ENCODE measurements around the gene SEC14L6. TPM values are rescaled to one million over a fixed set of nuclear protein-coding genes. Genes with fewer than 3 reads are reported as not detected.
"Not testable (repeated sequence)": the region's sequence is repeated elsewhere in the genome, so short reads cannot be mapped to it uniquely, and the experiment has no call there.

SEC14L6 gene
- total RNA-seq, 2 experiments from 2014 or later = not detected

DNA sequence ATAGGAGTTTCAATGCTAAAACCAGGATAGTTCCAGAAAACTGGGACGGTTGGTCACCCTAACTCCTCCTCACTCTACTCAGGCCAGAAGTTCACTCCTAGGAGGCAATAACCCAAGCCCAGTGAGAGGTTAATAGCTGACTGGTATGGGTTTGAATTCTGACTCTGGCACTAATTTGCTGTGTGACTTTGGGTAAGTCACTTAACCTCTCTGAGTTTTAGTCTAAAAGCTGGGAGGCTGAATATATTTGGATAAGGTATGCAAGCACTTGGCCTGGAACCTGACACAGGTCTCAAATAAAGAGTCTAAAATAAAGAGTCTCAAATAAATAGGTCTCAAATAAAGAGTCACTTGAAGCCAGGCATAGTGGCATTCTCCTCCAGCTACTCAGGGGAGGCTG, 6.2 kb upstream of the SEC14L6 start:
- H3K4me2 ChIP-seq (ENCODE audit: low read length) = no peak overlapping the region
- DNase-seq (ENCODE audit: low spot score) = no peak
- H2AFZ ChIP-seq (ENCODE audit: low read length) = no peak overlapping the region
- CTCF ChIA-PET (ENCODE audit: unreplicated experiment) = no interaction called here
- H4K20me1 ChIP-seq (ENCODE audit: insufficient read depth, low read length) = no peaks in the 10 kb centered on the region
- H3K79me2 ChIP-seq (ENCODE audit: insufficient read depth, low read depth, low read length) = no peaks in the 10 kb centered on the region
- no peaks in the 10 kb centered on the region for H3K9me2 ChIP-seq (ENCODE audit: insufficient read depth, low read length)
- no peak overlapping the region for H3K4me3 ChIP-seq (ENCODE audit: low read depth, low read length, poor library complexity, severe bottlenecking)
- H3K4me1 ChIP-seq (ENCODE audit: insufficient read depth, low read length, poor library complexity, severe bottlenecking) = no peaks in the 10 kb centered on the region
- POLR2A ChIA-PET = no interaction called here
- no peaks in the 10 kb centered on the region for H3K9me3 ChIP-seq (ENCODE audit: low read length)
- H3K27ac ChIP-seq (ENCODE audit: low read depth, low read length, poor library complexity, severe bottlenecking) = no peak overlapping the region
- no peak for TF ChIP-seq EZH2phosphoT487 (IDR thresholded peaks at IDR 0.05; ENCODE audit: borderline replicate concordance, low read depth, low read length)
- TF ChIP-seq, protein P1, sequence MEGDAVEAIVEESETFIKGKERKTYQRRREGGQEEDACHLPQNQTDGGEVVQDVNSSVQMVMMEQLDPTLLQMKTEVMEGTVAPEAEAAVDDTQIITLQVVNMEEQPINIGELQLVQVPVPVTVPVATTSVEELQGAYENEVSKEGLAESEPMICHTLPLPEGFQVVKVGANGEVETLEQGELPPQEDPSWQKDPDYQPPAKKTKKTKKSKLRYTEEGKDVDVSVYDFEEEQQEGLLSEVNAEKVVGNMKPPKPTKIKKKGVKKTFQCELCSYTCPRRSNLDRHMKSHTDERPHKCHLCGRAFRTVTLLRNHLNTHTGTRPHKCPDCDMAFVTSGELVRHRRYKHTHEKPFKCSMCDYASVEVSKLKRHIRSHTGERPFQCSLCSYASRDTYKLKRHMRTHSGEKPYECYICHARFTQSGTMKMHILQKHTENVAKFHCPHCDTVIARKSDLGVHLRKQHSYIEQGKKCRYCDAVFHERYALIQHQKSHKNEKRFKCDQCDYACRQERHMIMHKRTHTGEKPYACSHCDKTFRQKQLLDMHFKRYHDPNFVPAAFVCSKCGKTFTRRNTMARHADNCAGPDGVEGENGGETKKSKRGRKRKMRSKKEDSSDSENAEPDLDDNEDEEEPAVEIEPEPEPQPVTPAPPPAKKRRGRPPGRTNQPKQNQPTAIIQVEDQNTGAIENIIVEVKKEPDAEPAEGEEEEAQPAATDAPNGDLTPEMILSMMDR (conservative IDR thresholded peaks at IDR 0.05; ENCODE audit: low read length) = no peak
- intact Hi-C loops (cut with micrococcal nuclease; ENCODE audit: unreplicated experiment) = no loop called here
- BruUV-seq (replicated peaks) = no TSS peak
- H3K36me3 ChIP-seq (ENCODE audit: insufficient read depth, low read length) = no peaks in the 10 kb centered on the region

DNA sequence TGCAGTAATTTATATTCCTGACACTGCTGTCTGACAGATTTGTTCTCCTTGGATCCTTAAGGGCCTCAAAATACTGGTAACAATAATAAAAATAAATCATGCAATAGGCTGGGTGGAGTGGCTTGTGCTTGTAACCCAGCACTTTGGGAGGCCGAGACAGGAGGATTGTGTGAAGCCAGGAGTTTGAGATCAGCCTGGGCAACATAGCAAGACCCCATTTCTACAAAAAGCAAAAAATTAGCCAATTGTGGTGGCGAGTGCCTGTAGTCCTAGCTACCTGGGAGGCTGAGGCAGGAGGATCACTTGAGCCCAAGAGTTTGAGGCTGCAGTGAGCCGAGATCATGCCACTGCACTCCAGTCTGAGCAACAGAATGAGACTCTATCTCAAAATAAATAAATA, 5.3 kb upstream of the SEC14L6 start:
- H3K4me2 ChIP-seq (ENCODE audit: low read length); BruUV-seq (replicated peaks); CTCF ChIA-PET (ENCODE audit: unreplicated experiment): not testable (repeated sequence)

GRCh38 chr22:30547188-30547587, 647 bp upstream of the SEC14L6 start:
- TF ChIP-seq, protein P1 (conservative IDR thresholded peaks at IDR 0.05; ENCODE audit: low read length) = no peak
- TF ChIP-seq EZH2phosphoT487 (IDR thresholded peaks at IDR 0.05; ENCODE audit: borderline replicate concordance, low read depth, low read length) = no peak
- Histone ChIP-seq H3K4me2 (ENCODE audit: low read length) (no peak overlapping the region), H3K4me1 (ENCODE audit: insufficient read depth, low read length, poor library complexity, severe bottlenecking) (no peaks in the 10 kb centered on the region), H3K36me3 (ENCODE audit: insufficient read depth, low read length) (no peaks in the 10 kb centered on the region), H3K27ac (ENCODE audit: low read depth, low read length, poor library complexity, severe bottlenecking) (no peak overlapping the region), H3K9me2 (ENCODE audit: insufficient read depth, low read length) (no peaks in the 10 kb centered on the region), H3K4me3 (ENCODE audit: low read depth, low read length, poor library complexity, severe bottlenecking) (no peak overlapping the region), H4K20me1 (ENCODE audit: insufficient read depth, low read length) (no peaks in the 10 kb centered on the region), H3K9me3 (ENCODE audit: low read length) (no peaks in the 10 kb centered on the region), H3K79me2 (ENCODE audit: insufficient read depth, low read depth, low read length) (no peaks in the 10 kb centered on the region), H2AFZ (ENCODE audit: low read length) (no peak overlapping the region)
- BruUV-seq (replicated peaks) = no TSS peak
- ChIA-PET POLR2A (interaction anchor here (0.6 kb wide), 1 partner anchor 1162 kb away, joined by 3 read pairs; no protein-coding TSS in a partner anchor), CTCF (ENCODE audit: unreplicated experiment) (no interaction called here)
- intact Hi-C loops (cut with micrococcal nuclease; ENCODE audit: unreplicated experiment) = no loop called here
- no peak for DNase-seq (ENCODE audit: low spot score)

More for the DNA sequence above, 5.3 kb upstream of the SEC14L6 start:
- DNase-seq (ENCODE audit: low spot score); H3K27ac ChIP-seq (ENCODE audit: low read depth, low read length, poor library complexity, severe bottlenecking); intact Hi-C loops (cut with micrococcal nuclease; ENCODE audit: unreplicated experiment); H3K79me2 ChIP-seq (ENCODE audit: insufficient read depth, low read depth, low read length); H3K9me2 ChIP-seq (ENCODE audit: insufficient read depth, low read length); POLR2A ChIA-PET; H3K4me1 ChIP-seq (ENCODE audit: insufficient read depth, low read length, poor library complexity, severe bottlenecking); H4K20me1 ChIP-seq (ENCODE audit: insufficient read depth, low read length); H3K9me3 ChIP-seq (ENCODE audit: low read length); H2AFZ ChIP-seq (ENCODE audit: low read length); H3K4me3 ChIP-seq (ENCODE audit: low read depth, low read length, poor library complexity, severe bottlenecking); H3K36me3 ChIP-seq (ENCODE audit: insufficient read depth, low read length): not testable (repeated sequence)
